Sigmoid colon (tissue), 3 donors: ENCODE results near the gene AKR1E2.
"Not testable (repeated sequence)": the region's sequence is repeated elsewhere in the genome, so short reads cannot be mapped to it uniquely, and the experiment has no call there.

Experiments
- CTCF ChIP-seq, 4 experiments: fragments of 450-650 bp in 3 of 4; fragments of 200-600 bp in 1 of 4; IDR thresholded peaks; one replicate each; pipeline ENCODE4 v1.5.1; 2016 to 2019; ENCODE audit warnings: antibody characterized with exemption in 4 of 4, mild to moderate bottlenecking in 3 of 4, moderate library complexity in 2 of 4
- POLR2A ChIP-seq, 2 donors: fragments of 450-650 bp; IDR thresholded peaks; one replicate each; pipeline ENCODE4 v1.6.1; 2016; ENCODE audit warnings: antibody characterized with exemption in 2 of 2, mild to moderate bottlenecking in 2 of 2, moderate library complexity in 2 of 2

DNA sequence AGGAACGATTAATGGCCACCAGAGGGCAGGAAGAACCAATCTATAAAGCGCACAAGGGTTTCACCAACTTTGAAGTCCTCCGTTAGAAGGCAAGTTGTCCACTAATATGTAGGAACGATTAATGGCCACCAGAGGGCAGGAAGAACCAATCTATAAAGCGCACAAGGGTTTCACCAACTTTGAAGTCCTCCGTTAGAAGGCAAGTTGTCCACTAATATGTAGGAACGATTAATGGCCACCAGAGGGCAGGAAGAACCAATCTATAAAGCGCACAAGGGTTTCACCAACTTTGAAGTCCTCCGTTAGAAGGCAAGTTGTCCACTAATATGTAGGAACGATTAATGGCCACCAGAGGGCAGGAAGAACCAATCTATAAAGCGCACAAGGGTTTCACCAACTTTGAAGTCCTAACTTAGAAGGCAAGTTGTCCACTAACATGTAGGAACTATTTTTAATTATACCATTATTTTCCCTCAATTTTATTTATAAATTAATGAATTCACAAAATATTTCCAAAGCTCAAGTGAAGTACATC, 10.3 kb upstream of the AKR1E2 start:
- not testable (repeated sequence) for TF ChIP-seq POLR2A (IDR thresholded peaks at IDR 0.05)
- peak in 1 of 4 experiments; percentile 64 for TF ChIP-seq CTCF (IDR thresholded peaks at IDR 0.05)
